GM19397 (cell line): Measurements from ENCODE around the gene PRKD1.

Source experiments
- ATAC-seq: cut with Tn5 transposase; IDR thresholded peaks from one replicate; pipeline ENCODE4 v1.9.1; 2021; ENCODE audit warnings: mild to moderate bottlenecking, moderate library complexity; ENCODE audit not compliant: unreplicated experiment

The PRKD1 gene

DNA sequence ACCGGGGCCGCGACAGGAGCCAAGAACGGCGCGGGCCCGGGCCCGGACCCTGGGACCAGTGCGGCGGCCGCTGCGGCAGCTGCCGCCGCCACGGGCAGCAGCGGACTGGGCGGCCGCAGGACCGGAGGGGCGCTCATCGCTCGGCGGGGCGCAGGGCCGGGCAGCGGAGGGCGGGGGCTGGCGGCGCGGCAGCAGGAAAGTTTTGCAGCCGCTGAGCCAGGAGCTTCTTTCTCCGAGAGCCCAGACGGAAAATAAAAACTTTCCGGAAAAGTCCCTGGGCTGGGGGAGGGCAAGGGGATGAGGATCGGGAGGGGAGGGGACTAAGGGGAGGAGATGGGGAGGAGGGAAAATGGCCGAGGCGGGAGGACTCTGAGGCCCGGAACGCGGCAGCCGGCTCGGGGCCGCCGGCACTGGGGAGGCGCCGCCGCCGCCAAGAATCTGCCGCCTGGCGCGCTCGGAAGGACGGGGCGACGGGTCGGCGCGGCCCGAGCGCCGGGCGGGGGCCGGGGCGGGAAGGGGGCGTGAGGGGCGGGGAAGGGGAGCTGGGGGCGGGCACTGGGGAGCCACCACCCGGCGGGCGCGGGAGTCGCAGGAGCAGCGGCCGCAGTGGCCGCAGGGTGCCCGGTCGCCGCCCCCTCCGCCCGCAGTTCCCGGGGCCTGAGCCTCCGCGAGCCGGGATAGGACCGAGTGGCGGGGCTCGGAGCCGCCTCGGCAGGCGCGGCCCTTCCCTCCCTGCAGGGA lies at the start of gene PRKD1:
TSS of gene PRKD1 (minus strand) at position 472 of the 741 bp plus-strand sequence.
- peak; percentile 44 for ATAC-seq

DNA sequence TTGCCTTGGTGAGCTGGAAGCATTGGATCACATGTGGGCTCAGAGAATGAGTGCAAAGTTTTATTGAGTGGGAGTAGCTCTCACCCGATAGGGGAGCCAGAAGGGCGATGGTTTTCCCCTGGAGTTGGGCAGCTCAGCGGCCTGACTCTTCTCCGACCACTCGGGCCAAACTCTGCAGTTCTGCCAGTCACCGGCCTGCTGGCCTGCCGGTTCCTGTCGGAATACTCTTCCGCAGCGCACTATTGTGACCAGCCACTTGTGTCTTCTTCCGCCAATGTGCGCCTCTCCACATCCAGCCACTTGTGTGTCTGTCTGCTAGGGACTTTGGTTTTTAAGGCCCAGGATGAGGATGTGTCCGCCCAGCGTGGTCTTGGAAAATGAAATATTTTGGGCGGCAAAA lies 43.5 kb upstream of the PRKD1 start:
- ATAC-seq, result no peak

DNA sequence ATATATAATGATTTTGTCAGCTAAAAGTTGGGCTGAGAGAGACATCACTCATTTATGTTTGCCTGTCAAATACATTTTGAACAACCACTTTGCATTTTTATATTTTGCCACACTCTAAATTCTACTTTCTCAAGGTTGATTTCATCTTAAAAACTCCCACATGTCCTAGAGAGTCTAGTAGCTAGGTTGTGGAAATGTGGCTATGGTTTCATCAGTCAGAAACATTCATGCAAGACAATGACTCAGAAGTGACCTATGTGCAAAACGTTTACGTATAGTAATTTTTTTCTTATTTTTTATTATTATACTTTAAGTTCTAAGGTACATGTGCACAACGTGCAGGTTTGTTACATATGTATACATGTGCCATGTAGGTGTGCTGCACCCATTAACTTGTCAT lies 27.4 kb upstream of the PRKD1 start:
- ATAC-seq, result no peak

DNA sequence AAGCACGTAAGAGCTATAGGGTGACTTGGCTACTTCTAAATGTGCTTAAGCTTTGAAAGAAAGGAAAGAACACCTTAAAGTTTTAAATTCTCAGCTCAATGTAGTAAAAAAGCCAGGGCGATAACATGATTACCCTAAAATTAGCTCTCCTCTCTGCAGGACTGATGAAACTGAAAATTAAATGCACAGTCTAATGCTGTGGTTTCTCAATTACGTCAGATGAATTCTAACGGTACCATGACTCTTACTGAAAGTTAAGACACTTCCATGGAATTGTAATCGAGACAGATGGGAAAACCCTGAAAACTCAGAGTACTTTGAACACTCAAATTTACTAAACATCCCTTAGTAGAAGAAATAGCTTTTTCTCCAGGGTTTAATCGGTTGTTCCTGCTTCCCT lies 25.9 kb upstream of the PRKD1 start:
- no peak for ATAC-seq

DNA sequence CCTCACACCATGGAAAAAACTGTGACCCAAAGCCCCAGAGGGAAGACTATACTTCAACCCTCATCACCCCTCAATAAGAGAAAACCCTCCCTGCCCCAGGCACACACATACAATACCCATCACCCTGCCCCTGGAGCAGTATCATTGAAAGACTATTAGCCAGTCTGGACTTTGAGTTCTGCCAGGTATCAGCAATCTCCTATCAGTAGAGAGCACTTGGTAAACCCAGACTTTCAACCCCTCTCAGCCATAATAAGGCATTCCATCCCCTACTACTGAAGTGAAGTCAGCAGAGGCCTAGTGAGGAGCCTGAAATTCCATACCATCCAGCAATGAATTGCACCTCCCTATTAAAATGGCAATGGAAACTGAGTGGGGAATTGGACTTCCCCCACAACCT lies 16.4 kb upstream of the PRKD1 start:
- no peak for ATAC-seq

DNA sequence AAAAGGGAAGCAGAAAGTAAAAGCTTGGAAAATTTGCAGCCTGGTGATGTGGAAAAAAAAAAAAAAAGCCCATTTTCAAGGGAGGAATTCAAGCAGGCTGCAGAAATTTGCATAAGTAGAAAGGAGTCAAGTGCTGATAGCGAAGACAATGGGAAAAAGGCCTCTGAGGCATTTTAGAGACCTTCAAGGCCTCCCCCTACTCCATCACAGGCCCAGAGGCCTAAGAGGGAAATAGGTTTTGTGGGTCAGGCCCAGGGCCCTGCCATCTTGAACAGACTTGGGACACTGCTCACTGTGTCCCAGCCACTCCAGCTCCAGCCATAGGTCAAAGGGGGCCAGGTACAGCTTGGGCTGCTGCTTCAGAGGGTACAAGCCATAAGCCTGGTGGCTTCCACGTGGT lies 13.8 kb upstream of the PRKD1 start:
- ATAC-seq, result no peak

DNA sequence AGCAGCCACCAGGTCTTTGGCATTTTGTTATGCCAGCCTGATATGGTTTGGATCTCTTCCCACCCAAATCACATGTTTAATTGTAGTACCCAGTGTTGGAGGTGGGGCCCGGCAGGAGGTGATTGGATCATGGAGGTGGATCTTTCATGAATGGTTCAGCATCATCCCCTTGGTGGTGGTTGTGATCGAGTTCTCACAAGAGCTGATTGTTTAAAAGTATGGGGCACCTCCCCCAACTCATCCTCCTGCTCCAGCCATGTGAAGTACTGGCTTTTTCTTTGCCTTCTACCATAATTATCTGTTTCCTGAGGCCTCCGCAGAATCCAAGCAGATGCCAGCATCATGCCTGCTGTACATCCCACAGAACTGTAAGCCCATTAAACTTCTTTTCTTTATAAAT lies 12.8 kb upstream of the PRKD1 start:
- ATAC-seq, result no peak

DNA sequence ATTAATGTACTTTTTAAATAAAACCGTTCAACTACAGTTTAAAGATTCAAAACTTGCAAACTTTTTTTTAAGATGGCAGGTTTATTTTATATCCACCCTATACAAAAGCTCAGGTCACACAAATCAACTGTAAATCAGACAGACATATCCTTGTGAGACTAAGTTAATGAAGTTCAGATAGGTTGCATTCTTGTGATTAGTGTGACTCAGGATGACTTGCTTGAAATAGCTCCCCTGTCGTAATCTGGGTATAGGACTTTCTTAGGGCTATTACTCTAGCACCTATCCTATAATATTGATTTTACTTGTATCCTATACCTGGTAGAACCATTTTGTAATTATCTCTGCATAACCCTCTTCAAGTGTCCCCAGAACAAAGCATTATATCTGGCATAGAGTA lies 9.5 kb upstream of the PRKD1 start:
- ATAC-seq, result no peak

DNA sequence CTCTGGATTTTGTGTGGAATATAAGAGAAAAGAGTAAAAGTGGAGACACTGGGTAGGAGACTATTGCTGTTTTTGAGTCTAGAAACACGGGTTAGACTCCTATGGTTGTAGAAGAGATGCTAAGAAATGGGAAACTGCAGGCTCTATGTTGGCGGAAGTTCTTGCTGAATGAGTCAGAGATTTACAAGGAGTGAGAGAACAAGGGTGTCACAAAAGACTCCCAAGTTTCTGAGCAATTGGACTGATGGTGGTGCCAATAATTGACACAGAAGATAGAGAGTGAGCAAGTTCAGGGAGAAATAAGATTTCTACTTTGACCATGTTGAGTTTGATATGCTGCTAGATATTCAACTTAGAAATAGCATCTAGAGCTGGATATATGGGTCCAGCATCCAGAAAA lies 2.6 kb upstream of the PRKD1 start:
- no peak for ATAC-seq

DNA sequence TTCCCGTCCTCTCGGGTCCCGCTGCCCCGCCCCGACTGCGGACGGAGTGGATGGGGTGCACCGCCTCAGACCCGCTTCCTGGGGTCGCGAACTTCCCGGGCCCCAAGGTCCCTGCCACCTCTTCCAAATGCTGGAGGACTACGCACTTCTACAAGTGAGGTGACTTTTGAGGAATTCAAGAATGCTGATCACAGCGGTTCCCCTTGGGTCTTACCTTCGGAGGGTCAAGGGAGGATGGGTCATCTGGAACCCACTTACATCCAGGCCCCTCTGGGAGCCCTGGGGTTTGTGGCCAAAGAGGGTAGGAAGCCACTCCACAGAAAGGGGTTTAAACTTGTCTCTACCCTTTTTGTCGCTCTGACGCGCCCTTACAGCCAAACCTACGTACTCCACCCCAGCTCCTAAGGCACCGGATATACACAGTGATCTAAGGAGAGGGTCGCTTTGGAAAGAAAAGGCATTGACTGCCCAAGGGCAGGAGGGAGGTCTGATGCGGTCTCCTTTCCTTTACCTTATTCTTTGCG lies 532 bp upstream of the PRKD1 start:
- ATAC-seq, result no peak

DNA sequence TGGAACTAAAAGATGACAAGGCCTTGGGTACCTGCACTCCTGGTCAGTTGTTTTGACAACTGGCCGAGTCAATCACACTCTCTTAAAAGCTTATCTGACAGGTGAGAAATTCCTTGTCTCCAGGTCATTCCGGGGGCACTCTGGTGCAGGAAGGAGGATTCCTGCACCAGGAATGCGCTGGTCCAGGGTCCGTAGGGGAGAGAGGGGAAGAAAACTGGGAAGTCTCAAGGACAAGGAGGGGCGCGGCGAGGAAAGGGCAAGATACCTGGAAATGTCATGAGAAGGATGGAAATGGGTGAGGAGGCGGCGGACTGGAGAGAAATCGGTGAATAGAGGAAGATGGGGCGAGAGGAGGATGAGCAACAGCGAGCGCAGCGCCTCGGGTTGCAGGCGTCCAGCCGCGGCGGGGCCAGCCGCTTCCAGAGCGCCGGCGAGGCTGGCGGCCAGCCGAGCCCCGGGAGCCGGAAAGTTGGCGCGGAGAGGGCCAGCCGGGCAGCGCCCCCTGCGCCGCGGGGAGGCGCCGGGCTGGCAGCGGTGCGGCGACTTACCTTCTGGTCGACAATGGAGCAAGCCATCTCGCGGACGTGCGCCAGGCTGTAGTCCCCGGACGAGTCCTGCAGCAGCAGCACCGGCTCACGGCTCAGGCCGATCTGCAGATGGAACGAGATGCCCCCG lies 809 bp downstream of the PRKD1 start:
- peak; percentile 43 for ATAC-seq

DNA sequence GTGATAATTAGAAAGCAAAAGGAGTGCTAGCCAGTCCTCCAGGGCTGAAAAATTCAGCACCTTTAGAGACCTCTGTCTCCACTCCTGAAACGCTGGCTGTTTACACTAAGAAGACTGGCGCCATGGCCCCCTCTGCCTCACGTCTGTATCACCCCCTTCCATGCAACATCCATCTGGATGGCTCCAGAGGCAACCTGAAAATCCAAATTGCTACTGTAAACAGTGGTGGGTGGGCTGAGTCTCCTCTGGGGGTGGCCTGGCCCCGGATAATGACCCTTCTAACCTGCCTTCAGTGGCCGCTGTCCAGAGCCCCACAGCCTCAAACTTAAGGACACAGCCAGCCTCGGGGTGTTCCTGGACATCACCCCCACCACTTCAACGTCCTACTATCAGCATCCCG lies 1.4 kb downstream of the PRKD1 start:
- no peak for ATAC-seq

DNA sequence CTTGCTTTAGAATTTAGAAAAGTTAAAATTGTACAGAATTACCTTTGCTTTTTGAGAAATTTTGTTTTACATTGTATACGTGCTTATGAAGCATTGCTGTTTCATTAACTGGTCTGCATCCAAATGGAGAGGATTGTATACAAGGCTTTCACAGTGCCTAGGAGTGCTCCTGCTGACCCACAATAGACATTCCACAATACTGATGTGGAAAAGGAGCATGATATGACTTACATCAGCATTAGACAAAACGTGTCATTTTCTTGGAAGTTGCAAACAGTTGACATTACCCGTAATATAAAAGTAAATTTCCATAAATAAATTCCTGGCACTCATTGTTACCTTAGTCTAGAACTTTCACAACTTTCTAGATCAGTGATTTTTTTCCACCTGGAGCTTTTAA lies 1.9 kb downstream of the PRKD1 start:
- no peak for ATAC-seq

DNA sequence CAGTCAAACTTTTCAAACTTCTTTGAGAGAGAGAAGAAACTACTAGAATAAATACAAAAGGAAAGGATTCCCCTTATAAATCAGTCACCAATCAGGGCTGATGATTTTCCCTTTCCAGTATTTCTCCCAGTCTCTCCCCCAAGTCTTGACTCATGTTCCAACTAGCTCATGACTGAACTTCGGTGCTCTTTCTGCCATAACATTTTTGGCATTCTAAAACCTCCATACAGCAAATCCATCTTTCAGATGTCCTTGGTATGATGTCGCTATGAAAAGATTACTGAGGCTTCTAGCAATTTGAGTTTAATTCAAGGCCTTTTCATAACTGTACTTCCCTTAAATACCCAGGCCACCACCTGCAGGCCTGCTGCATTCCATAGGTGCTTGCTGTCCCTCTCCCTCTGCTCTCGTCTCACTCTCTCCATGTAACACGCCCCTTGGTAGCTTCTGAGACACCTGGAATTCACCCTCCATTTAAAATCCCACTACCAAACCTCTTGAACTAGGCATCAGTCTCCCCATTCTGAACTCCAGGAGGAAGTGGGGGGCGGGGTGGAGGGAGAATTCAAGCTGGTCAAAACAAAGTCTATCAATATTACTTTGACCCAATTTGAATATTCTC lies 2.4 kb downstream of the PRKD1 start:
- ATAC-seq, result no peak

DNA sequence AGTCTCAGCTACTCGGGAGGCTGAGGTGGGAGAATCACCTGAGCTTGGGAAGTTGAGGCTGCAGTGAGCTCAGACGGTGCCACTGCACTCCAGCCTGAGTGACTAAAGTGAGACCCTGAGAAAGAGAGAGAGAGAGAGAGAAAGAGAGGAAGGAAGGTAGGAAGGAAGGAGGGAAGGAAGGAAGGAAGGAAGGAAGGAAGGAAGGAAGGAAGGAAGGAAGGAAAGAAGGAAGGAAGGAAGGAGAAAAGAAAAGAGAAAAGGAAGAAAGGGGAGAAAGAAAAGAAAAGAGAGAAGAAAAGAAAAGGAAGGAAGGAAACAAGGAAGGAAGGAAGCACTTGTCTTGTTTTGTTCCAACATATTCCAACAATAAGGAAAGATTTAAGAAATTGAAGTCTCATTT lies 7.8 kb downstream of the PRKD1 start:
- no peak for ATAC-seq

DNA sequence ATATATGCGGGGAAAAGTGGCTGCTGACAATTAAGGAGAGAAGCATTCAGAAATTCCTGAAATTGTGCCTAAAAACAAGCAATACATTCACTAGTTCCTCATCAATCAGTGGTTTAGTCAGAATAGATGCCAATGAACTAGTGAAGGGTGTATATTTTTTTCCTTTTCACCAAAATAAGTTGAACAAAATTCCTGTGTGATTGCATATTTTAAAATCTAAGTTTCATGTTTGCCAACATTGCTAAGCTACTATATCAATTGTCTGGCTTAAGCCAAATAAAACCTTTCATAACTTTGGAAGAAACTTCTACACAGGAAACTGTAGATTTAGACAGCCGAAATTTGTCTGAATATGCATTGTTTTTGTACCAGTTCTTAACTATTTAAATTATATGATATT lies 8.7 kb downstream of the PRKD1 start:
- no peak for ATAC-seq

DNA sequence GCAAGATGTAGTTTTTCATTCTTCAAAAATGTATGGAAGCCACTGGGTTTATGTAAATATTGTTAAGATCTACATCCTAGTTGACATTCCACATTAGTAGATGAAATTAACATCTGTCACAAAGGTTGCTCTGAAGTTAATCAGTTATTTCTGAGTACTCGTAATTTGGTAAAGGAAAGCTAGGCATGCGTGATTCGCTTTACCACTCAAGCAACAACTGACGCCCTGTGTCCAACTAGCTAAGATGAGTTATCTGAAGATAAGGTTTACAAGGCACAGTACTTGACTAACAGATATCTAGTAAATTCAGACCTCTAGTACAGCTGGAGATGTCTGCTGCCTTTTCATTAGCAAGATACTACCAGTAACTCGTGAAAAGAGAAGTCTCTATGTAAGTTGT lies 14.1 kb downstream of the PRKD1 start:
- no peak for ATAC-seq

DNA sequence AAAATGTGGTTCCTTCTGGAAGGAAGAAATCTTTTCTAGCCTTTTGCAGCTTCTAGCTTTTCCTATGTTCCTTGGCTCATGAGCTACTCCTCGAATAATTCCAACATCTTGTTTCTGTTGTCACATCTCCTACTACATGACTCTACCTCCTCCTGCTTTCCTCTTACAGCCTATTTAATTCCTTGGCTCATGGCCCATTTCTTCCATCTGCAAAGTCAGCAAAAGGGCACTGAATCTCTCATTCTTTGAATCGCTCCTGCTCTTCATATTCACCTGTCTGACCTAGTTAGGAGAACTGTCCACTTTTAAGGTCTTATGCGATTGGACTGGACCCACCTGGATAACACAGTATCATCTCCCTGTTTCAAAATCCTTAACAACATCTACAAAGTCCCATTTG lies 15.8 kb downstream of the PRKD1 start:
- ATAC-seq, result no peak

DNA sequence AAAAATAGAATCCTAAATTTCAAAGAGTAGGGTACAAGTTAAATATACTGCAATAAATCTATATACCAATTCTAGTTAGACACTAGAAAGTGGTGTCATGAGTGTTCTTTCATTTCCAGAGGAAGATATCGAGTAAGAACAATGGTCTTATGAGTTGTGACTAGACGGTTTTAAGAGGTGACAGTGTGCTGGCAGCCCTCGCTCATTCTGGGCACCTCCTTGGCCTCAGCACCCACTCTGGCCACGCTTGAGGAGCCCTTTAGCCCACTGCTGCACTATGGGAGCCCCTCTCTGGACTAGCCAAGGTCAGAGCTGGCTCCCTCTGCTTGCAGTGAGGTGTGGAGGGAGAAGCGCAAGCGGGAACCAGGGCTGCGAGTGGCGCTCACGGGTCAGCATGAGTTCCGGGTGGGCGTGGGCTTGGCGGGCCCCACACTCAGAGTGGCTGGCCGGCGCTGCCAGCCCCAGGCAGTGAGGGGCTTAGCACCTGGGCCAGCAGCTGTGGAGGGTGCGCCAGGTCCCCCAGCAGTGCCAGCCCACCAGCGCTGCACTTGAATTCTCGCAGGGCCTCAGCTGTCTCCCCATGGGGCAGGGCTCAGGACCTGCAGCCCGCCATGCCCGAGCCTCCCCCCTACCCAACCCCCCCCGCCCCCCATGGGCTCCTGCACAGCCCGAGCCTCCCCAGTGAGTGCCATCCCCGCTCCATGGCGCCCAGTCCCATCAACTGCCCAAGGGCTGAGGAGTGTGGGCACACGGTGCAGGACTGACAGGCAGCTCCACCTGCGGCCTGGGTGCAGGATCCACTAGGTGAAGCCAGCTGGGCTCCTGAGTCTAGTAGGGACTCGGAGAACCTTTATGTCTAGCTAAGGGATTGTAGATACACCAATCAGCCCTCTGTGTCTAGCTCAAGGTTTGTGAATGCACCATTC lies 18.7 kb downstream of the PRKD1 start:
- ATAC-seq, result no peak

DNA sequence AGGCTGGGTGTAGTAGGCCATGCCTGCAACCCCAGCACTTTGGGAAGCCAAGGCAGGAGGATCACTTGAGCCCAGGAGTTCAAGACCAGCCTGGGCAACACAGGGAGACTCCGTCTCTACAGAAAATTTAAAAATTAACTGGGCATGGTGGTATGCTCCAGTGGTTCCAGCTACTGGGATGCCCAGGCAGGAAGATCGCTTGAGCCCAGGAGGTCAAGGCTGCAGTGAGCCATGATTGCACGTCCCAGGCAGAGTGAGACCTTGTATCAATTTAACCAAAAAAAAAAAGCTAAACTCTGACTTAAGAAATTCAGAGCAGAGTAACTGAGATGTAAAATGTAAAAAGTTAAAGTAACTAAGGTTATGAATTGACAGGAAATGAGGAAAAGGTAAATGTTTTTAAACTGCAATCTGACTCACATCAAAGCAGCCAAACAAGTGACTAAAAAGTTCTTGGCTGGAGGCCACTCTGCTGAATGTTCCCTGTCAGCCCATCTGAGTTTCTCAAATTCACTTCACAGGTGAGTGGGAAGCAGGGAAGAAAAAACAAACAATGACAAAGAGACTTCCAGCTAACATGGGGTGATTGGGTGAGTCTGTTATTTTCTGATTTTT lies 21.3 kb downstream of the PRKD1 start:
- no peak for ATAC-seq

DNA sequence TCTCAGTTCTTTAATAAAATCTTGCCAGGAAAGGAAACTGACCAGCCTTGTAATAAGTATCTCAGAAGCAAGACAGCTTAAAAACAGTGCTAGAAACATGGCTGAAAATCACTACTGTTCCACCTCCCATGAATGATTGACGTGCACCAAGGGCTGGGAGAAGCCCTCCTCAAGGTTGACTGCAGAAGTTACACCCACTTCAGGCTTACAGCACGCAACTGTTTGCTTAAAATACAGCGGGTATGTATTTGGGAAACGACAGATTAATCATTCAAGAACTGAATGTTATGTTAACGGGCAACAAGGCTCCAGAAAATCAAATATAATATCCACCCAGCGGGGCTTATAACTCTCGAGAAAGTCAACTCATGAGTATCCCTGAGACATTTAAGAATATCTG lies 22.1 kb downstream of the PRKD1 start:
- no peak for ATAC-seq
